Upper lobe of left lung (tissue), 6 donors: ENCODE results near the gene PACS2. TPM values are rescaled to one million over a fixed set of nuclear protein-coding genes. Genes with fewer than 3 reads are reported as not detected.

Experiments used
- ATAC-seq, 2 donors: fragments of 200-7000 bp; cut with Tn5 transposase; one replicate each; pipeline ENCODE4 v1.9.1; 2022; ENCODE audit warnings: mild to moderate bottlenecking in 2 of 2, moderate library complexity in 2 of 2; ENCODE audit not compliant: low FRiP score in 2 of 2
- DNase-seq, 2 donors: peaks; one replicate each; pipeline ENCODE4 v3.0.0-alpha.2; 2019 to 2020
- H3K27ac ChIP-seq, 4 donors: fragments of 200-600 bp; sonication (generic); one replicate each; pipeline ENCODE4 v1.5.1; 2016 to 2019
- H3K27me3 ChIP-seq, 4 donors: fragments of 200-600 bp; sonication (generic); one replicate each; pipeline ENCODE4 v1.5.1; 2017 to 2019
- H3K36me3 ChIP-seq, 4 donors: fragments of 200-600 bp; sonication (generic); one replicate each; pipeline ENCODE4 v1.5.1; 2016 to 2019
- H3K4me1 ChIP-seq, 4 donors: fragments of 200-600 bp; sonication (generic); one replicate each; pipeline ENCODE4 v1.5.1; 2018 to 2019
- H3K4me3 ChIP-seq, 4 donors: fragments of 200-600 bp; sonication (generic); one replicate each; pipeline ENCODE4 v1.5.1; 2017 to 2019; ENCODE audit warnings: mild to moderate bottlenecking in 2 of 4, moderate library complexity in 1 of 4
- H3K9me3 ChIP-seq, 4 donors: fragments of 200-600 bp; sonication (generic); one replicate each; pipeline ENCODE4 v1.5.1; 2018 to 2019
- EP300 ChIP-seq, 4 donors: sonication (generic); formaldehyde crosslinking; IDR thresholded peaks; one replicate each; pipeline ENCODE4 v1.5.1; 2017; ENCODE audit warnings: antibody characterized with exemption in 4 of 4, control low read depth in 2 of 4
- POLR2A ChIP-seq, 4 donors: fragments of 450-650 bp; IDR thresholded peaks; one replicate each; pipeline ENCODE4 v1.5.1; 2016 to 2017; ENCODE audit warnings: antibody characterized with exemption in 4 of 4, mild to moderate bottlenecking in 2 of 4
- POLR2AphosphoS5 ChIP-seq, 2 donors: sonication (generic); formaldehyde crosslinking; IDR thresholded peaks; one replicate each; pipeline ENCODE4 v1.5.1; 2017; ENCODE audit warnings: antibody characterized with exemption in 2 of 2
- WGBS, 2 donors: methylation state at CpG; one replicate each; pipeline ENCODE4 v1.1.5; 2017 to 2018; 5-methylcytosine and 5-hydroxymethylcytosine counted together
- total RNA-seq, 6 donors: library from RNA; depleted of rRNA in 4 of 6; stranded (reverse); fragments of >200 nt in 4 of 6; gene quantifications; one replicate each; pipeline versions ENCODE4 v1.1.0 to v1.2.1, GENCODE V29; 2016 to 2021
- TF ChIP-seq, protein P1 (sequence below), 6 experiments: fragments of 450-650 bp in 4 of 6; fragments of 200-600 bp in 2 of 6; sonication (generic) in 2 of 6; IDR thresholded peaks; one replicate each; pipeline ENCODE4 v1.5.1; 2016 to 2019; ENCODE audit warnings: antibody characterized with exemption in 6 of 6
- donor health status: DM: no; HTN: no; CAD: no; lungs with moderate emphysema.
- donor health status: DM: no; HTN: yes; CAD: no; lungs with severe emphysema.

PACS2 gene
- total RNA-seq, 6 donors from 2014 or later, result 53.4 to 204 (median 86.5) TPM

DNA sequence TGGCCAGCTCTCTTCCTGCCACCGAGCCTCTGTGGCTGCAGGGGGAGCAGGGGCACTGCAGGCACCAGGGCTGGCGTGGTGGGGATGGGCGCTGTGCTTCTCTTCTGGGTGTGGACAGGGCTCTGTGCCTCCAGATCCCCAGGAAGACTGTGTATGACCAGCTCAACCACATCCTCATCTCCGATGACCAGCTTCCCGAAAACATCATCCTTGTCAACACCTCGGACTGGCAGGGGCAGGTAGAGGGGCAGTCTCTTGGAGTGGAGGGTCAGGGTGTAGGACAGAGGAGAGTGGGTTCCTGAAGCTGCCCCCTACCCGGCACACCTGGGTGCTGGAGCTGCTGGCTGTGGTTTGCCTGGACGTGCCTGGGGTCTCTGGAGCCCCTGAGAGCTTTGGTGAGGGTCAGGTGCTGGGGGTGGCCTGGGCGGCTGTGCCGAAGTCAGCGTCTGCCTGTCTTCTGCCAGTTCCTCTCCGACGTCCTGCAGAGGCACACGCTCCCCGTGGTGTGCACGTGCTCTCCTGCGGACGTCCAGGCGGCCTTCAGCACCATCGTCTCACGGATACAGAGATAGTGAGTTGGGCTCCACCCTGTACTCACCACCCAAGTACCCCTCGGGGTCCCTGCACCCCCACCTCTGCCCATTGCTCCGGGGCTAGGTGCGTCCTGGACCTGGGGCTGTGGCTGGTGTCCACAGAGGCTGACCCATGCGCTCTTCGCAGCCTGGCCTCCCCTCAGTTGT is 68.0 kb downstream of the PACS2 start:
- ATAC-seq (no peak), DNase-seq (peak in 1 of 2 donors; percentile 66)
- TF ChIP-seq POLR2A (IDR thresholded peaks at IDR 0.05) (no peak), EP300 (IDR thresholded peaks at IDR 0.05) (no peak), POLR2AphosphoS5 (IDR thresholded peaks at IDR 0.05) (no peak)
- TF ChIP-seq, protein P1, sequence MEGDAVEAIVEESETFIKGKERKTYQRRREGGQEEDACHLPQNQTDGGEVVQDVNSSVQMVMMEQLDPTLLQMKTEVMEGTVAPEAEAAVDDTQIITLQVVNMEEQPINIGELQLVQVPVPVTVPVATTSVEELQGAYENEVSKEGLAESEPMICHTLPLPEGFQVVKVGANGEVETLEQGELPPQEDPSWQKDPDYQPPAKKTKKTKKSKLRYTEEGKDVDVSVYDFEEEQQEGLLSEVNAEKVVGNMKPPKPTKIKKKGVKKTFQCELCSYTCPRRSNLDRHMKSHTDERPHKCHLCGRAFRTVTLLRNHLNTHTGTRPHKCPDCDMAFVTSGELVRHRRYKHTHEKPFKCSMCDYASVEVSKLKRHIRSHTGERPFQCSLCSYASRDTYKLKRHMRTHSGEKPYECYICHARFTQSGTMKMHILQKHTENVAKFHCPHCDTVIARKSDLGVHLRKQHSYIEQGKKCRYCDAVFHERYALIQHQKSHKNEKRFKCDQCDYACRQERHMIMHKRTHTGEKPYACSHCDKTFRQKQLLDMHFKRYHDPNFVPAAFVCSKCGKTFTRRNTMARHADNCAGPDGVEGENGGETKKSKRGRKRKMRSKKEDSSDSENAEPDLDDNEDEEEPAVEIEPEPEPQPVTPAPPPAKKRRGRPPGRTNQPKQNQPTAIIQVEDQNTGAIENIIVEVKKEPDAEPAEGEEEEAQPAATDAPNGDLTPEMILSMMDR (IDR thresholded peaks at IDR 0.05), result no peak
- Histone ChIP-seq H3K27me3 (no peaks in the 10 kb centered on the region), H3K36me3 (peaks cover 6 to 74% (median 57%) of the 10 kb centered on the region in 4 donors), H3K9me3 (no peaks in the 10 kb centered on the region), H3K4me3 (no peak overlapping the region), H3K27ac (no peak overlapping the region), H3K4me1 (no peaks in the 10 kb centered on the region)
- 93 to 94% methylated on average over 23 to 26 of the region's 26 CpGs for WGBS, 2 donors

DNA sequence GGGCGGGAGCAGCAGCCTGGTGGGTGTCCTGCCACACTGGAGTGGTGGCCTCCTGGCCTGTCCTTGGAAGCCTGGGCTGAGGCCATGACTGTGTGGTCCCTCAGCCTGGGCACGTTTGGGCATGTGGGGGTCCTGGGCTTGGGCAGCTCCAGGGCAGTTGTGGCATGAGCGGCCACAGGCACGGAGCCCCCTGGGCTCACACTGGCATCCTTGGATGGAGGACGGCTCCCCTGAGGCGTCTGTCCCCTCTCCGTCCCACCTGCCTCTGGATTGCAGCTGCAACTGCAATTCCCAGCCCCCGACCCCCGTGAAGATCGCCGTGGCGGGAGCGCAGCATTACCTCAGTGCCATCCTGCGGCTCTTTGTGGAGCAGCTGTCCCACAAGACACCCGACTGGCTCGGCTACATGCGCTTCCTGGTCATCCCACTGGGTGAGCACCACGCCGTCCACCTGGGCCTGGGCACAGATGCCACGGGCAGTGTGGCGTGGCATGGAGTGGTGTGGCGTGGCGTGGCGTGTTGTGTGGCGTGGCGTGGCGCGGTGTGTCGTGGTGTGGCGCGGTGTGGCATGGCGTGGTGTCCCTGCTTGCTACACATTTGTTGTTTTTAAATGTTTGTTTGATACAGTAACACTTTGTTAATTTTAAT is 68.7 kb downstream of the PACS2 start:
- Histone ChIP-seq H3K9me3 (no peaks in the 10 kb centered on the region), H3K4me3 (no peak overlapping the region), H3K27me3 (no peaks in the 10 kb centered on the region), H3K36me3 (peaks cover 6 to 79% (median 61%) of the 10 kb centered on the region in 4 donors), H3K4me1 (no peaks in the 10 kb centered on the region), H3K27ac (no peak overlapping the region)
- WGBS, 2 donors, result 96 to 98% methylated on average over 17 to 30 of the region's 32 CpGs
- ATAC-seq, result no peak
- TF ChIP-seq POLR2A (IDR thresholded peaks at IDR 0.05), result no peak
- no peak for TF ChIP-seq POLR2AphosphoS5 (IDR thresholded peaks at IDR 0.05)
- TF ChIP-seq EP300 (IDR thresholded peaks at IDR 0.05), result no peak
- TF ChIP-seq, protein P1 (IDR thresholded peaks at IDR 0.05), result no peak
- DNase-seq, result peak in 1 of 2 donors; percentile 83

DNA sequence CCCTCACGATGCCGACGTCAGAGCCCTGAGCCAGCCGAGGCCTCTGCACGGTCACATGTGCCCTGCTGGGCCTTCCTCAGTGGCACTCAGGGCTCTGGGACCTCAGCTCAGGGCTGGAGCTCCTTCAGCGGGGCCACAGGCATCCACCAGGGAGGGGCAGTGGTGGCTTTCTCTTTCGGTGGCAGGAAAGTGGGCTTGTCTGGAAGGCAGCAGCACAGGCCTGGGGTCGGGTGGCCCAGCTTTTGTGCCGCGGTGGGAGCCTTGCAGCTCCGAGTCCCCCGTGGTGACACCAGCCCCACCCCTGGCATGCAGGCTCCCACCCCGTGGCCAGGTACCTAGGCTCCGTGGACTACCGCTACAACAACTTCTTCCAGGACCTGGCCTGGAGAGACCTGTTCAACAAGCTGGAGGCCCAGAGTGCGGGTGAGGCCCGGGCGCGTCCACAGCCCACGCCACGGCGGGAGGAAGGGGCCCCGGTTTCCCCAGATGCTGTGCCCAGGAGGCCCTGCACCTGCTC is 69.6 kb downstream of the PACS2 start:
- 97 to 99% methylated on average over 8 to 23 of the region's 23 CpGs for WGBS, 2 donors
- DNase-seq, result peak in 1 of 2 donors; percentile 81
- H3K27ac ChIP-seq, result no peak overlapping the region
- no peaks in the 10 kb centered on the region for H3K9me3 ChIP-seq
- H3K4me1 ChIP-seq, result peaks cover 0 to 3% (median 1%) of the 10 kb centered on the region in 4 donors
- no peak for ATAC-seq
- H3K4me3 ChIP-seq, result no peak overlapping the region
- TF ChIP-seq POLR2AphosphoS5 (IDR thresholded peaks at IDR 0.05) (no peak), EP300 (IDR thresholded peaks at IDR 0.05) (no peak), POLR2A (IDR thresholded peaks at IDR 0.05) (no peak)
- TF ChIP-seq, protein P1 (IDR thresholded peaks at IDR 0.05), result no peak
- no peaks in the 10 kb centered on the region for H3K27me3 ChIP-seq
- peaks cover 6 to 79% (median 61%) of the 10 kb centered on the region in 4 donors for H3K36me3 ChIP-seq

DNA sequence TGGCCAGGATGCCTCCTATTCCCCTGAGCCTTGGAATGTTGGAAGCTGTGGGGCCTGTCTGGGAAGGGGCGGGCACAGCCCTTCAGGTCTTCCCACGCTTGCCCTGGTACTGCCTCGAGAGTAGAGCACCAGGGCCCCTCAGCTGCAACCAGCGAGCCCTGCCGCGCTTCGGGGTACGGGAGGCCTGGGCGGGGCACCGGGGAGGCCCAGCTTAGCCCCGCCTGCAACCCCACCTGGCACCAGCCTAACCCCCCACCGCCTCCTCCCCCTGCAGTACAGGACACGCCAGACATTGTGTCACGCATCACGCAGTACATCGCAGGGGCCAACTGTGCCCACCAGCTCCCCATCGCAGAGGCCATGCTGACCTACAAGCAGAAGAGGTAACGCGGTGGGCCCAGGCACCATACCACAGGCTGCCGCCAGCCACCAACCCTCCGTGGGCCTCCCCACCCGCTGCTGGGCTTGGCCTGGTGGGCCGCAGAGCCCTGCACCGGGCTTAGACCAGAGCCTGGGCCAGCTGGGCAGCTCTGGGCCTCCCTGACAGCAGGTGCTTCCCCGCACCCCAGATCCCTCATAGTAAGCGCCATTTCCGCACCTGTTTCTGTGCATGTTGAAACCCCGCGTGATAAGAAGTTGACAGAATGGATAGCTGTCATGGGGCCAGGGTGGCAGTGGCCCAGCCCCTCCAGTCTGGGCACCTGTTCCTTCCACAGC is 70.2 kb downstream of the PACS2 start:
- ATAC-seq (no peak), DNase-seq (peak in 1 of 2 donors; percentile 70)
- TF ChIP-seq, protein P1 (IDR thresholded peaks at IDR 0.05), result no peak
- TF ChIP-seq POLR2AphosphoS5 (IDR thresholded peaks at IDR 0.05), result no peak
- TF ChIP-seq EP300 (IDR thresholded peaks at IDR 0.05), result no peak
- TF ChIP-seq POLR2A (IDR thresholded peaks at IDR 0.05), result no peak
- Histone ChIP-seq H3K4me1 (peaks cover 0 to 9% (median 3%) of the 10 kb centered on the region in 4 donors), H3K27me3 (no peaks in the 10 kb centered on the region), H3K27ac (no peak overlapping the region), H3K4me3 (no peak overlapping the region), H3K36me3 (peaks cover 6 to 74% (median 59%) of the 10 kb centered on the region in 4 donors), H3K9me3 (no peaks in the 10 kb centered on the region)
- WGBS, 2 donors, result 96% methylated on average over 9 to 28 of the region's 29 CpGs
